HG03025 (cell line): ENCODE measurements around the gene ZNF836.
A peak's percentile ranks its signal among the peaks of the same experiment; 100 is the strongest.
"Not testable (repeated sequence)": the region's sequence is repeated elsewhere in the genome, so short reads cannot be mapped to it uniquely, and the experiment has no call there.

Experiments used
- ATAC-seq: cut with Tn5 transposase; IDR thresholded peaks from one replicate; pipeline ENCODE4 v1.9.1; 2021; ENCODE audit warnings: mild to moderate bottlenecking, moderate library complexity; ENCODE audit not compliant: unreplicated experiment, low FRiP score

ZNF836 gene

DNA sequence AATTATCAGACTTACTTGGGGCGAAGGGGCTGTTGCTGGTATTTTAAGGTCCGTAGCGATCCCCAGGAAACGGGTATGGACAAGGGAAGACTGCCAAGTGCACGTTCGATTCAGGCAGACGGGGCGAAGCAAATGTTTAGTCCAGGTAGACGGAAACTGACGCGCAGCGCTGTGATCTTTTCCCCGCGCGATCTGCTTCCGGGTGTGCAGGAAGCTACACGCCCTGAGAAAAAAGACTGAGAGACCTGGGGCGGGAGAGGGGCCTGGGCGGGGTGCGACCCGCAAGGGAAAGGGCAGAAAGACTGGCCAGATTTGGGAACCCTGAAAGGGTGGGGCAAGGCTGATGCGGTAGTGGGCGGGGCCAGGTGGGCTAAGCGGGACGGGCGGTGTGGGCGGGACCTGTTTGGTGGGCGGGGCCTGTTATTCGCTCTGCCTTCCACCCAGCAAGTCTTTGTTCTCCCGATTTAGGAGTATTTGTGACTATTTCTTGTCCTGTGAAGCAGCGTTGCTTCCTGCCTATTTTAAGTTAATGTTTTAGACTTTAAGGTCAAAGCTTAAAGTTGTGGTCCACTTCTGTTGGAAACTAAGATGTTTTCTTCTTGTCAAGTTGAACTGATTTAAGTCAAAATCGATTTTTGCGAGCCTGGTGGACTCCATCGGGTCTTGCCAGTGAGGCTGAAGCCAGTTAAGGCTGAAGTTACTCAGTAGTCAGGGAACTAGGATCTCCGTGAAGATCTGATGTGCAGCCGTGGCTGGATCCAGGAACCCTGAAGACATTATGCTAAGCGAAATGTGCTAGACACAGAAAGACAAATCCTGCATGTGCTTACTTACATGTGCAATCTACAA, at the start of gene ZNF836:
Gene ZNF836, minus strand, starts transcription at position 301 of the 849 bp plus-strand sequence. CDS start 3,549 bp downstream, outside the sequence.
- ATAC-seq, result no peak

GRCh38 chr19:52221031-52221430, 49.6 kb upstream of the ZNF836 start:
- ATAC-seq, result no peak

GRCh38 chr19:52219611-52220010, 48.2 kb upstream of the ZNF836 start:
- ATAC-seq, result no peak

- no peak for ATAC-seq
These were observed 46.2 kb upstream of the ZNF836 start for GRCh38 chr19:52217576-52217975.

GRCh38 chr19:52216401-52216800, 45.0 kb upstream of the ZNF836 start:
- ATAC-seq, result no peak

GRCh38 chr19:52214241-52214640, 42.8 kb upstream of the ZNF836 start:
- ATAC-seq, result no peak

DNA sequence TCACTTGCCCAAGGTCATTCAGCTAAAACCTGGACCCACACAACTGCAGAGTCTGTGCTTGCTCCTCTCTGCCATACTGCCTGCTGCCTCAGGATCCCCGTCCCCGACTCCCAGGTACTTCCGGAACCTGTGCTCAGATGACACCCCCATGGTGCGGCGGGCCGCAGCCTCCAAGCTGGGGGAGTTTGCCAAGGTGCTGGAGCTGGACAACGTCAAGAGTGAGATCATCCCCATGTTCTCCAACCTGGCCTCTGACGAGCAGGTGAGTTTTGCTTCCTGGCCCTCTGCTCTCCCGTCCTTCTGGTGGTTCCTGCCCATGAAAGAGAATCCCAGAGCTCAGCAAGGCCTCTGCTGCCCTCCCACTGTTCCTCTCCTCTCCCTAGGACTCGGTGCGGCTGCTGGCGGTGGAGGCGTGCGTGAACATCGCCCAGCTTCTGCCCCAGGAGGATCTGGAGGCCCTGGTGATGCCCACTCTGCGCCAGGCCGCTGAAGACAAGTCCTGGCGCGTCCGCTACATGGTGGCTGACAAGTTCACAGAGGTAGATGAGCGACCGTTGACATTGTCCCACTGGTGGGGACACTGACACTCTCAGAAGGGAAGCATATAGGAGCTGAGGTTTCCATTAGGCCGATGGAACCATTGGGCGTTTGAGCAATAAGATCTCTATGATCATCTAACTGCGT, 41.3 kb upstream of the ZNF836 start:
- no peak for ATAC-seq

DNA sequence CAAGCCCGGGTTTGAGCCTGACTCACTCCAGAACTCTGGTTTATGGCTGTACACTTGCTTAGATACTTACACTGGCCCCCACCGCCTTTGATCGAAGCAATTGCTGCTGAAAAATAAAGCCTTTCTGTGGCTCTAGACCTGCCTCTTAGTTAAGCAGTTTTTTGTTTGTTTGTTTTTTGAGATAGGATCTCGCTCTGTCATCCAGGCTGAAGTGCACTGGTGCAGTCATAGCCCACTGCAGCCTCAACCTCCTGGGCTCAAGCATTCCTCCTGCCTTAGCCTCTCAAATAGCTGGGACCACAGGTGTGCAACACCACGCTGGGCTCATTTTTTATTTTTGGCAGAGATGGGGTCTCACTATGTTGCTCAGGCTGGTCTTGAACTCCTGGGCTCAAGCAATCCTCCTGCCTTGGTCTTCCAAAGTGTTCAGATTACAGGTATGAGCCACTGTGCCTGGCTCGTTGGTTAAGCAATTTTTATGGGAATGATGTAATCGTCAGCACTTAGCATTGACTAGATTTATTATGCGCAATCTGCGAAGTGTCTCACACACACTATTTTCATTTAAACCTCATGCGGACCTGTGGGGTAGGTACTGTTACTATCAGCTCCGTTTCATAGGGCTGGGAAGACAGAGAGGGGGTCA, 40.6 kb upstream of the ZNF836 start:
- no peak for ATAC-seq

GRCh38 chr19:52211203-52211602, 39.8 kb upstream of the ZNF836 start:
- no peak for ATAC-seq

- ATAC-seq, result no peak
These were observed 35.1 kb upstream of the ZNF836 start for GRCh38 chr19:52206481-52206880.

DNA sequence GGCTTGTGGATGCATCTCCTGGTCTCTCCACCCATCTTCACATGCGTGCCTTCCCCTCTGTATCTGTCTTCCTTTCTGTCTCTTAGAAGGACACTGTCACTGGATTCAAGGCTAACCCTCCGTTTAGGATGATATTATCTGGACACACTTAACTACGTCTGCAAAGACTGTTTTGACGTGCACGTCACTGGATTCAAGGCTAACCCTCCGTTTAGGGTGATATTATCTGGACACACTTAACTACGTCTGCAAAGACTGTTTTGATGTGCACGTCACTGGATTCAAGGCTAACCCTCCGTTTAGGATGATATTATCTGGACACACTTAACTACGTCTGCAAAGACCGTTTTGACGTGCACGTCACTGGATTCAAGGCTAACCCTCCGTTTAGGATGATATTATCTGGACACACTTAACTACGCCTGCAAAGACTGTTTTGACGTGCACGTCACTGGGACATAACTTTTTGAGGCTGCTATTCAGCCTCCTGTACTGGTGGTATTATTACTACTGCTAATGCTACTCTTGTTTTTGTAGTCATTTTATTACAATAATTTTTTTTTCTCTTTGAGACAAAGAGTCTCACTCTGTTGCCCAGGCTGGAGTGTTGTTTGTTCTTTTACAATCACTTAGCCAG, 29.5 kb upstream of the ZNF836 start:
- ATAC-seq, result not testable (repeated sequence)

DNA sequence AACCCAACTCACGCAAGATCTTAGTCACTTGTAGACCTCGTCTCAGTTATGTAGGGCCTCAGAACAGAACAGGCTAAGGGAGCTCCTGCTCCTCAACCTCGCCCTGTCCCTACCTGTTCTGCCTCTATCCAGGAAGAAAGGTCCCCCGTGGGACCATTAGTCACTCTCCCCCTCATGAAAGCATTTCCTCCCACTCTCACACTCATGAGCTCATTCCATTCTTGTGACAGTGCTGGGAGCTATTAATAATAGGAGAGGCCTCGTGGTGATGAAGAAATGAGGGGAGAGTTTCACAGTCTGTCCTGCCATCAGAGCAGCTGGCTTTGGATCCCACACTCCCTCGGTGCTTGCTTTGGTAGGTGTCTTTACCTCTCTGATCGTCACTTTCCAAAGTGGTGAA, 28.6 kb upstream of the ZNF836 start:
- no peak for ATAC-seq

- no peak for ATAC-seq
These were observed 27.3 kb upstream of the ZNF836 start for GRCh38 chr19:52198678-52199077.

DNA sequence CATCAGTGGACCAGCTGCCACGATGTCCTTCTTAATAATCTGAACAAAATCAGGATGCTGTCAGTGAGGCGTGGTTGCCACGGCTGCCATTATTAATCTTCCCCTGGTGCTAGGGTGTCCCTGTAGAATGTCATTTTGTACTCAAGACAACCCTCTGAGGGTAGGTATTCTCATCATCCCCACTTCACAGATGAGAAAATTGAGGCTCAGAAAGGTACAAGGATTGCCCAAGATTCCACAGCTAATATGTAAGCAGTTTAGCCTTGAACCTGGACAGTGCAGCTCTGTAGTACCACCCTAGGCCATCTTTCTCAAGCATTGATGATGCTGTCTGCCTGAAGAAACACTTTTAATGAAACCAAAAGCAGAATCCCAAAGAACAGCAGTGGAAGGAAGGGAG, 26.5 kb upstream of the ZNF836 start:
- no peak for ATAC-seq

GRCh38 chr19:52196256-52196967, 25.0 kb upstream of the ZNF836 start:
- no peak for ATAC-seq

DNA sequence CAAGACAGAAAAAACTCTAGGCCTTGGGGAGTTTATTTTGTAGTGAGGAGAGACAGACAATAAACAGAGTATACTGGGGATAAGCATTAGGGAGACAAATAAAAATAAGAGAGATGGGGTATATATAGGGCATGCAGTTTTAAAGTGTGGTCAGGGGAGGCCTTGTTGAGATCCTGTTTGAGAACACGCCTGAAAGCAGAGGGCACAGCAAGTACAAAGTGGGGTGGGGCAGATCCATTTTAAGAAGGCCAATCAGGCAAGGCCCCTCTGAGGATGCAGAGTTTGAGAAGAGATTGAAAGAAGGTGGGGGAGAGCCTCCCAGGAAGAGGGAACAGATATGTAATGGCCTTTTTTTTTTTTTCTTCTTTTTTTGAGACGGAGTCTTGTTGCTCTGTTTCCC, 20.5 kb upstream of the ZNF836 start:
- no peak for ATAC-seq

- ATAC-seq, result no peak
These were observed 20.0 kb upstream of the ZNF836 start for GRCh38 chr19:52191389-52191788.

DNA sequence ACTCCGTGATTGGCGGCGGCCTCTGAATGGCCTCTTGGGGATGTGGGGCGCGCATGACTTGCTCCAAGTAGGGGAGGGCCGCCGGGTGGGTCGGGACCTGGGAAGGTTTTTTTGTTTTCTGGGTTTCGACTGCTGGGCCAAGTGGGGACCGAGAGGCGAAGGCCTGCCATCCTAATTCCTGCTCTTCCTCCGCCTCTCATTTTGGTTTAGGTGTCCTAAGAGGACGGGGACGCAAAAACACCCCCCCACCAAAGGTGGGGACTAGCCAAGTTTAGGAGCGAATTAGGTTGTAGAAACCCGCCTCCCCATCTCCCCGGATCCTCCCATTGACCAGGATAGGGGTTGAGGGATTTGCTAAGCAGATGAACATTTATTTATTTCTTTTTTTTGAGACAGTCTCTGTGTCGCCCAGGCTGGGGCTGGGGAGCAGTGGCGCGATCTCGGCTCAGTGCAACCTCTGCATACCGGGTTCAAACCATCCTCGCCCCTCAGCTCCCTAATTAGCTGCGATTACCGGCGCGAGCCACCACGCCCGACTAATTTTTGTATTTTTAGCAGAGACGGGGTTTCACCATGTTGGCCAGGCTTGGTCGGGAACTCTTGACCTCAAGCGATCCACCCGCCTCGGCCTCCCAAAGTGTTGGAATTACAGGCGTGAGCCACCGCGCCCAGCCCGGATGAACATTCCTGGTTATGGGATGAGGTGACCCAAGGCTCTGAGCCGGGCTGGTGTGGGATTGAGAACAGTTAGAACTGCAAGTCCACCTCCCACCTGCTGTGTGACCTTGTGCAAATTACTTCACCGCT, 19.3 kb upstream of the ZNF836 start:
- no peak for ATAC-seq

DNA sequence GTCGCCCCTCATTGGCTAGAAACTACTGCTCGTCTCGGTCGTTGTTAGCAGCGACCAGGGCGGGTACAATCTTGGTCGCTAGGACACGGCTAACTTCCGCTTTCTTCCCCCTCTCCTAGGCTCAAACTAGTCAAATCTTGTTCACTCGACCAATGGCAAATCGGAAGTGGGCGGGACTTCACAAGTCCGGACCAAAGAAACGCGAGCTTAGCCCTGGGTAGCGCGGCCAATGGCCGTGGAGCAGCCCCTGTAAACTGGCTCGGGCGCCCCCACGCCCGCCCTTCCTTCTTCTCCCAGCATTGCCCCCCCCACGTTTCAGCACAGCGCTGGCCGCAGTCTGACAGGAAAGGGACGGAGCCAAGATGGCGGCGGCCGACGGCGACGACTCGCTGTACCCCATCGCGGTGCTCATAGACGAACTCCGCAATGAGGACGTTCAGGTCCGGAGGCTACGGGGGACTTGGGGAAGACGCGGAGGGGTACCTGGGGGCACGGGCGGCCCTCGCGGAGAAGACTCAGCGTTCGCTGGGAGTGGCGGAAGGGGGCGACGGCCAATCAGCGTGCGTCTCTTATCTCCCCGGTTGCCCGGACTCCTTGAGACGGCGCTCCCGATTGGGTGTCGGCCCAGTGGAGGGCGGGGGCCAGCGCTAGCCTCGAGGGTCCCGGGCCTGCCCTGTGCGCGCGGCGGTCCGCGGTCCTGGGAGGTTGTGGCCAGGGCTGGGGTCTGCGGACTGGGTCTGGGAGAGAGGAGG, 18.5 kb upstream of the ZNF836 start, which contains the start of gene PPP2R1A:
Gene PPP2R1A, plus strand, starts transcription at position 318 of the 752 bp plus-strand sequence. Its CDS starts 45 bp downstream, at position 363.
- ATAC-seq, result peak; percentile 81
